HepG2 (cell line): ENCODE data around the gene ANKRD29. TPM values are rescaled to one million over a fixed set of nuclear protein-coding genes. Genes with fewer than 3 reads are reported as not detected.

Experiments used
- ADNP ChIP-seq: sonication (generic); formaldehyde crosslinking; IDR thresholded peaks from 2 replicates; pipeline ENCODE4 v1.4.0; 2020; ENCODE audit warnings: missing genetic modification reagents
- ATAD3A ChIP-seq: sonication (generic); formaldehyde crosslinking; IDR thresholded peaks from 2 replicates; pipeline ENCODE4 v1.4.0; 2020; ENCODE audit warnings: missing genetic modification reagents
- IRF2 ChIP-seq: IDR thresholded peaks from 2 replicates; pipeline ENCODE4 v1.6.1; 2018; ENCODE audit warnings: missing genetic modification reagents, missing compliant biosample characterization
- JDP2 ChIP-seq: sonication (generic); formaldehyde crosslinking; IDR thresholded peaks from 2 replicates; pipeline ENCODE4 v1.8.1; 2022; ENCODE audit warnings: missing genetic modification reagents, borderline replicate concordance
- KIAA2018 ChIP-seq: sonication (generic); formaldehyde crosslinking; IDR thresholded peaks from 2 replicates; pipeline ENCODE4 v1.5.0; 2020; ENCODE audit warnings: mild to moderate bottlenecking, missing genetic modification reagents, borderline replicate concordance
- MIXL1 ChIP-seq: IDR thresholded peaks from 2 replicates; pipeline ENCODE4 v1.6.1; 2016
- MTF2 ChIP-seq: sonication (generic); formaldehyde crosslinking; IDR thresholded peaks from 2 replicates; pipeline ENCODE4 v1.5.0; 2020; ENCODE audit warnings: missing genetic modification reagents, borderline replicate concordance
- PAX8 ChIP-seq: sonication (generic); formaldehyde crosslinking; IDR thresholded peaks from 2 replicates; pipeline ENCODE4 v1.8.0; 2022; ENCODE audit warnings: mild to moderate bottlenecking, missing genetic modification reagents, borderline replicate concordance
- TEAD3 ChIP-seq: optimal IDR thresholded peaks from 2 replicates; pipeline ENCODE3; 2016; ENCODE audit warnings: borderline replicate concordance
- TRAFD1 ChIP-seq: sonication (generic); formaldehyde crosslinking; IDR thresholded peaks from 2 replicates; pipeline ENCODE4 v1.5.1; 2020; ENCODE audit warnings: missing genetic modification reagents, mild to moderate bottlenecking, borderline replicate concordance
- ZNF121 ChIP-seq: sonication (generic); formaldehyde crosslinking; IDR thresholded peaks from 2 replicates; pipeline ENCODE4 v1.5.0; 2020; ENCODE audit warnings: mild to moderate bottlenecking, missing genetic modification reagents
- ZNF296 ChIP-seq: sonication (generic); formaldehyde crosslinking; conservative IDR thresholded peaks from 2 replicates; pipeline ENCODE4 v1.5.0; 2020; ENCODE audit warnings: mild to moderate bottlenecking, missing genetic modification reagents
- ZNF761 ChIP-seq: sonication (generic); formaldehyde crosslinking; conservative IDR thresholded peaks from 2 replicates; pipeline ENCODE4 v1.4.0; 2020; ENCODE audit warnings: mild to moderate bottlenecking, missing genetic modification reagents
- ZSCAN5A ChIP-seq: sonication (generic); formaldehyde crosslinking; IDR thresholded peaks from 2 replicates; pipeline ENCODE4 v1.8.0; 2022; ENCODE audit warnings: mild to moderate bottlenecking, missing genetic modification reagents, borderline replicate concordance
- polyA plus RNA-seq, 8 experiments: library from polyadenylated mRNA; depleted of rRNA in 3 of 8; stranded (reverse) in 7 of 8; unstranded in 1 of 8; fragments of >200 nt; fragmentation: Illumina TruSeq in 4 of 8; extraction: Trizol in 4 of 8; gene quantifications; 2 replicates each; pipeline versions ENCODE4 v1.2.1 to v1.2.3, GENCODE V29; 2011 to 2016; ENCODE audit warnings: low read depth in 4 of 8, missing spikeins in 1 of 8, mixed read lengths in 1 of 8; ENCODE audit not compliant: insufficient read depth in 1 of 8
- total RNA-seq, 5 experiments: library from RNA; depleted of rRNA; stranded (reverse); fragments of >200 nt; fragmentation: Illumina TruSeq; extraction: Trizol; gene quantifications; 2 replicates each; pipeline ENCODE4 v1.2.3, GENCODE V29; 2016; ENCODE audit warnings: low read depth in 1 of 5
- TF ChIP-seq, protein P1 (sequence below): sonication (generic); IDR thresholded peaks from 2 replicates; pipeline ENCODE4 v1.6.1; 2016; ENCODE audit warnings: low read depth, borderline replicate concordance
- TF ChIP-seq, protein P2 (sequence below): sonication (generic); formaldehyde crosslinking; IDR thresholded peaks from 2 replicates; pipeline ENCODE4 v1.4.0; 2020; ENCODE audit warnings: missing genetic modification reagents

ANKRD29 gene
- total and polyA plus RNA-seq, 2 of the 13 experiments (the other 11 are each of a cell fraction or from before 2014, with no cell fraction given), result not detected

DNA sequence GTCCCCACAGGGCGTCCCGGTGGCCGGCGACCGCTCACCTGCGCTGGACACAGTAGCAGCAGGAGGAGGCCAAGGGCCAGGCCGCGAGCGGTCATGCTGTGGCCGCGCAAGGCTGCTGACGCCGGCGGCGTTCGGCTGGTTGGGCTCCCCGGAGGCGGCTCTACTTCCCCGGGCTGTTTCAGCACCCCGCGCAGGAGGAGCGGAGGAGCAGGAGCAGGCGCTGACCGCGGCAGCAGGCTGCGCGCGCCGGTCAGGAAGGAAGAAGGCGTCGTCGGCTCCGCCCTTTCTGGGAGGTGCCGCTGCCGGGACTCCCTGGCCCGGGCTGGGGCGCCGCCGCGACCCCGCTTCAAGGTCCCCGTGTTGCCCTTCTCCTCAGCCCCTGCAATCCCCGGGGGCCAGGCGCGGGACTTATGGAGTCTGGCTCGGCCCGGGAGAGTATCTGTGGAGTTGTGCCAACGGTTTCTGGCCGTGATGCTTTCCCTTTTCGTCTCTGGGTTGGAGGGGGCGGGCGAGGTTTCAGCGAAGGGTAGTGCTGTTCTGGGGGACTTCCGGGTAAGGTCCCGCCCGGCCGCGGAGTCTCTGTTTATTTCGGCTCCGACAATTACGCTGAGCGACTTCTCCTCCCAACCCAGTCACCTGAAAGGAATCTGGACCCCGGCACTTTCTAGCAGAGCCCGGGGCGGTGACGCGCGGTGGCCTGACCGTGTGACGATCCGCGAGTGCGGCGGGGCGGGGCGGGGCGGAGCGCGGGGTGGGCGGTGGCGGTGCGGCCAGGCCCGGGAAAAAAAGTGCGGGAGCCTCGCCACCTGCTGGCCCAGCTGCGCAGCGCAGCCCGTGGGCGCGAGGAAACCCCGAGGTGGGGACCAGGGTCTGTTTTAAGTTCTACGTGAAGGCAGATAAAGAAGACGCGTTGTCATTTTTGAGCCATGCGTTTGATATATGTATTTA is 76.2 kb downstream of the ANKRD29 start, which contains the start of gene NPC1 (continued):
- no peak for TF ChIP-seq MIXL1
- no peak for TF ChIP-seq PAX8 (CRISPR knock-in tag)
- no peak for TF ChIP-seq ZNF296 (CRISPR knock-in tag)
- TF ChIP-seq, protein P1, sequence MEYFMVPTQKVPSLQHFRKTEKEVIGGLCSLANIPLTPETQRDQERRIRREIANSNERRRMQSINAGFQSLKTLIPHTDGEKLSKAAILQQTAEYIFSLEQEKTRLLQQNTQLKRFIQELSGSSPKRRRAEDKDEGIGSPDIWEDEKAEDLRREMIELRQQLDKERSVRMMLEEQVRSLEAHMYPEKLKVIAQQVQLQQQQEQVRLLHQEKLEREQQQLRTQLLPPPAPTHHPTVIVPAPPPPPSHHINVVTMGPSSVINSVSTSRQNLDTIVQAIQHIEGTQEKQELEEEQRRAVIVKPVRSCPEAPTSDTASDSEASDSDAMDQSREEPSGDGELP, result peak; percentile 60; the same call in 1 of the 2 replicates
- TF ChIP-seq ZSCAN5A (CRISPR knock-in tag), result 0 out of 2 replicates have a peak, but pooled peaks have one; percentile 23
- TF ChIP-seq, protein P2, sequence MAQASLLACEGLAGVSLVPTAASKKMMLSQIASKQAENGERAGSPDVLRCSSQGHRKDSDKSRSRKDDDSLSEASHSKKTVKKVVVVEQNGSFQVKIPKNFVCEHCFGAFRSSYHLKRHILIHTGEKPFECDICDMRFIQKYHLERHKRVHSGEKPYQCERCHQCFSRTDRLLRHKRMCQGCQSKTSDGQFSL (CRISPR knock-in tag), result no peak
- no peak for TF ChIP-seq TRAFD1
- no peak for TF ChIP-seq JDP2 (CRISPR knock-in tag)
- peak; percentile 74 for TF ChIP-seq TEAD3 (CRISPR knock-in tag)
- TF ChIP-seq ADNP (CRISPR knock-in tag), result no peak
- TF ChIP-seq ZNF761 (CRISPR knock-in tag), result no peak
- no peak for TF ChIP-seq ATAD3A (CRISPR knock-in tag)
- no peak for TF ChIP-seq KIAA2018 (CRISPR knock-in tag)
- TF ChIP-seq ZNF121 (CRISPR knock-in tag), result peak; percentile 33; the same call in 1 of the 2 replicates
- TF ChIP-seq MTF2 (CRISPR knock-in tag), result no peak
- no peak; the same call in 1 of the 2 replicates for TF ChIP-seq IRF2 (CRISPR knock-in tag)
